ENCODE measurements around the gene ALDH18A1.

Gene ALDH18A1

DNA sequence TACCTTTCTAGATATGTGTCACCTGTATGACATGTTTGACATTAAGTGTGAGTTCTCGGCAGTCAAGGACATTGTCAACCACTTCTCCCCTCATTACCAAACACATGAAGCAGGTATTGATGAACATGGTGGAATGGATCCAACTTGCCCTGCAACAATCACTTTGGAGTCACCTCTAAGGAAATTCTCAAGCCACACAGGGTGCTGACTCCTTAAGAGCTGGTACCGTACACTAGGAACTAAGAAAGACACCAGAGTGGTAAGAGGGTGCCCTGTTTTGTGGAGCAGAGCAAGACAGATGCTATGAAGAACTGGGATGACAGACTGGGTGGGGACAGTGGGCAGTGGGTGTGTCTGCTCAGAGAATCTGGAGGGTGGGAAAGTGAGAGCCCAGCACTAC, 77.9 kb downstream of the ALDH18A1 start:
- DNase-seq (ENCODE audit: low spot score), result no peak

DNA sequence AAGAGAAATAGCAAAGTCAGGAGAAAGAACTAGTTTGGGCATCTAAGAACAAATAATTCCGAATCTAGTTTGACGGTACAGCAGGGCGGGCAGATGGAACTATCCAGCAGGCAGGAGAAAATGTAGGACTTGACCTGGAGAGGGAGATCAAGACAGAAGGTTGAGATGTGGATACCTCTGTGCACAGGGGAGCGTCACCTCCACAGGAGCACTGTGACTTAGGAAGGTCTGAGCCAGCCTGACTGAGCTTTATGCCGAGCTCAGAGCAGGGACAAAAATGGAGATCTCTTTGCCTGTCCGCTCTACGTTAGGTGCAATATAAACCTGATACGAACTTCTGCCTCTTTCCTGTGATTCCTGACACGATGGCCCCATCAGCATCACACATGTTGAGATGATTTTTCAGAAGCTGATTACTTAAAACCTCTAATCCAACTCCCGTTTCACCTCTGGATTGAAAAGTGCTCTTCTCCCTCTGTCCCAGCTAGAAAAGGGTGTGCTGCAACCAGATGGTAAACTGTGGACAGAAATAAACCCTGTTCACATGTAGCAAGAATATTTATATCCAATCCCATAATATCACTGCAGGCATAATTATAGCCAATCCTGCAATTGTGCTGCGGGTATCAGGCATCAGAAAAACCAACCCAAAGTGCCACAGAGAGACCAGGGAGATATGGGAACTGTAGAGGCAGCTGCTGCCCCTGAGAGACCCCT, 81.7 kb downstream of the ALDH18A1 start:
- no peak for DNase-seq (ENCODE audit: low spot score)

DNA sequence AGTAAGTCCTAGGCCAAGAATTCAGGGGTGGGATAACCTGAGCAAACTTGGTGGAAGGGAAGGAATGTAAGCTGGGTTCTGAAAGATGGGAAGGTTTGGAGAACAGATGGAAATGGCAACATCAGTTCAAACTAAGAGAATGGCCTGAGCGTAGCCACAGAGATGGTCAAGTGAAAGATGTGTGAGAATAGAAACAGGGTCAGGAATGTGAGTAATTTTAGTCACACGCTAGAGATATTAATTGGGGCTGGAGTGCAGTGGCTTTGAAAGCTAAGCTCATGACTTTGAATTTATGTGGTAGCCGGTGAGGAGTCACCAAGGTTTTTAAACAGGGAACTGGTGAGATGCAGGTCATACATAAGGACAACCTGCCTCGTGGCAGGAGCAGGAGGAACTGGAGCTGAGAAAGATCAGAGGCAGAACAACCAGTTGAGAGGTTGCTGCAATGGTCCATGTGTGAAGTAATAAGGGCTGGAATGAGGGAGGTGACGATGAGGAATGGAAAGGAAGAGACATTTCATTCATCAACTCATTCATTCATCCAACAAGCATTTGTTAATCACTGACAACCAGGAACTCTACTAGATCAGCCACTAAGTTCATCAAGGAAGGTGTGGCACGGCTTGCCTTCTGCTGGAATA, 82.4 kb downstream of the ALDH18A1 start:
- DNase-seq (ENCODE audit: low spot score), result no peak

DNA sequence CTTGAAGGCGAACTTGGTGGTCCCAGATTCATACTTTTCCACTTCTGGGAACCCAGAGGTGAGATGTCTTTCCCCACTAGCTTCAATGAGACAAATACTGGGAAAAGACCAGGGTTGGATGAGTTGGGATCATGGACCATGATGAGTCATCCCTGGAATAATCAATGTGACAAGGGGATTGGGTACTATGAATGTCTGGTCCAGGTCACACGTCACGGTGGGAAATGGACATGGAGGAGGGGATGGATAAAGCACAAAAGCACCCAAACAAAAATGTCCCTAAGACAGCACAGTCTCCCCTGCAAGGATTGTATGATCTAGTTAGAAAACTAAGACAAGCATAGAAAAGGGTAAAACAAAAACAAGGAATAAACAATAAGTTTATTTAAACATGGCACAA, 83.0 kb downstream of the ALDH18A1 start:
- DNase-seq (ENCODE audit: low spot score), result no peak

DNA sequence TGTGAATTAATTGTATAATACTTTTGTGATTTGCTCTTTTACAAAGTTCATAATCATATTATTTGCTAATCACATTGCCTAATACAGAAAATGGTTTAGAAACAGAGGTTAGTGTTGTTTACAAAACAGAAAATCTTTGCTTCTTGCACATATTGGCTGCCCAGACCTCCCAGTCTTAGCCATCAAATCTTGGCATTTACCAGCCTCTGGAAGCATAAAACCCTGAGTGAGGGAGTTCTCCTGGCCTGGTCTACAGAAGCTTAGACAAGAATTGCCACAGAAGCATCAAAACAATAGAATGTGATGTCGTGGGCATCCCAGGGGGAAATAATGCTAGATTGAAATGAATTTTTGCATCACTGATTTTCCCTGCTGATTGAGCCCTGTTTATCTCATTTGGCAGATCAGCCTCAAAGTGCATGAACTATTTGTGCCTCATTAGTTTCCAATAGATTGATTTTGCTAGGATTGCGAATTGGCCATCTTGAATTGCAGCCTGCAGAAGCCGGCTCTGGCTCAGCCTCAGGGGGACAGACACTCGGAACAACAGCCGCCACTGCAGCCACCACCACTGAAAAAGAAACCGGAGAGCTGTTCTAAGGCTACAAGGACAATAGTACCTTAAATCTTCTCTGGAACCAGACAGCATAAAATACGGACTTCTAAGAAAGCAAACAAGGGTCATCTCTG, 84.2 kb downstream of the ALDH18A1 start:
- no peak for DNase-seq (ENCODE audit: low spot score)

DNA sequence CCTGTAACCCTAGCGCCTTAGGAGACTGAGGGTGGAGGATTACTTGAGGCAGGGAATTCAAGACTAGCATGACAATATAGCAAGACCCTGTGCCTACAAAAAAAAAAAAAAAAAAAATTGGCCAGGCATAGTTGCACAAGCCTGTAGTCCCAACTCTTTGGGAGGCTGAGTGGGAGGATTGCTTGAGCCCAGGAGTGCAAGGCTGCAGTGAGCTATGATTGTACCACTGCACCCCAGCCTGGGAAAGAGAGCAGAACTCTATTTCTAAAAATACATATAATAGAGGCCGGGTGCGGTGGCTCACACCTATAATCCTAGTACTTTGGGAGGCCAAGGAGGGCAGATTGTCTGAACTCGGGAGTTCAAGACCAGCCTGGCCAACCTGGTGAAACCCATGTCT, 85.1 kb downstream of the ALDH18A1 start:
- DNase-seq (ENCODE audit: low spot score), result no peak

DNA sequence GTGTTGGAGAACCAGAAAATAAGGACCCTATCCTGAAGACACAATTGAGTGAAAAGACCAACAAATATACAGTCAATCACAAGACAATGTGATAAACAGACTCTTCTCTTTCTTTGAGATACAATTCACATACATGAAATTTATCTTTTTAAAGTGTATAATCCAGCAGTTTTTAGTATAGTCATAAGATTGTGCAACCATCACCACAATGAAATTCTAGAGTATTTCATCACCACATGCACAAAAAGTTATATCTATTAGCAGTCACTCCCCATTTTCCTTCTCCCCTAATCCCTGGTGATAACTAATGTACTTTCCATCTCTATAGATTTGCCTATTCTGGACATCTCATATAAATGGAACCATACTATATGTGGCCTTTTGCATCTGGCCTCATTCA, 87.1 kb downstream of the ALDH18A1 start:
- DNase-seq (ENCODE audit: low spot score), result no peak

DNA sequence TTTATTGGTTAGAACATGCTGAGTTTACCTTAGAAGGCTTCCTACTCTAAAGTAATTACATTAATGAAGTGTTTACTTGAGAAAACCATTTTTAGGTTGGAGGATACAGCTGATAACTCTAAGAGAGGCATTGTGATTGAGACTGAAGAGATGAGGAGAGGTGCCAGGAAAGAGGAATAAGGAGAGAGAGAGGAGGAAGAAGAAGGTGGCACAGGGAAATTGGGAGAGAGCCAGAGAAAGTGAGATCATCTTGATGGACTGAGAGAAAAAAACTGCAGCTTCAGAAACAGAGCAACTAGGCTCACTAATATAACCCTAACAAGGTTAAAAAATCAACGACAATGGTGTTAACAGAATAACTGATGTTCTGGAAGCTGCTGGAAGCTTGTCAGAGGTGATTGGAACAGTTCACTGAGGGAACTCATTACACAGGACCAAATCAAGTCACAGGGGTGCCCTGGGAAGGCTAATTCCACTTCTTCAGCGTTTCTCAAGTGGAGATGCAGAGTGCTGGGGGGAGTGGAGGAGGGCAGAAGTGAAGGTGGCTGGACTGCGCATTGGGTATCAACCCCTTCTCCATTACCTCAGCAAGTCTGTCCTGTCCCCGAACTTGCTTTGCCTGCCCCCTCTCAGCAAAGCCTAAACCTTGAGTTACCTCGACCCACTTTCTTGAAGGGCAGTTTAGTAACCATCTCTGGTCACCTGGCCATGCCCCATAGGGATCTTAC, 88.4 kb downstream of the ALDH18A1 start:
- DNase-seq (ENCODE audit: low spot score), result no peak

DNA sequence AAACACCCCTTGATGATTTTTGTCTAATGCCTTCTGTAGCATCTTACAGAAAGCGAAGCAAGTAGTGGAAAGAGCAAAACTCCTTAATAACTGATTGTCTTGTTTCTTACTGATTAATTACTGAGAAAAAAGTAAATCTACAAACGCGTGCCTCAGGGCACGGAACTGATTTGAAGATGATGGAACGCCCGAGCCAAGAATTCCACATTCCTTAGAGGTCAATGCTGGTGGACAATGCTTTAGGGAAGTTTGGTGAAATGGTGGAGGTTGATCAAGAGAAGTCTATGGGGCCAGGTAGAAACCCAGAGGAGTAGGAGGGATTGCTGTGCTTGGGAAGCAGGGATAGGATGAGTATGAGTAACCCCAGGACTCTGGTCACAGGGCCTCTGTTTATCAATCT, 90.4 kb downstream of the ALDH18A1 start:
- no peak for DNase-seq (ENCODE audit: low spot score)

DNA sequence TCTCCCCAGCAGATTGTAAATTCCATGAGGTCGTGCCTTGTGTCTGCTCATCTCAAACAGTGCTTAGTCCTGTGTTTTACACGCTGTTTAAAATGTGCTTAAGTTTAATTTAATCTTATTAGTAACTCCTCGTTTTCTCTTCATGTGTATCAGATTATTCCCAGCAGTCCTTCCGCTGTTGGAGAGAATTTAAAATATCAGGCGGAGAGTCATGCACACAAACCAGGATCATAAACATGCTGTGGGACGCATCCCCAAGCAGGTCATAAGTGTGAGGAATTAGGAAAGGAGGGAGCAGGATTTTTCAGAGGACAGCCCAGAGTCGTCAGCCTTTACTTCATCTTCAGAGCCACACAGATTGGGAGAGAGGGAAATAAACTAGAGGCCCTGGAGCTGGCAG, 91.2 kb downstream of the ALDH18A1 start:
- DNase-seq (ENCODE audit: low spot score), result no peak

DNA sequence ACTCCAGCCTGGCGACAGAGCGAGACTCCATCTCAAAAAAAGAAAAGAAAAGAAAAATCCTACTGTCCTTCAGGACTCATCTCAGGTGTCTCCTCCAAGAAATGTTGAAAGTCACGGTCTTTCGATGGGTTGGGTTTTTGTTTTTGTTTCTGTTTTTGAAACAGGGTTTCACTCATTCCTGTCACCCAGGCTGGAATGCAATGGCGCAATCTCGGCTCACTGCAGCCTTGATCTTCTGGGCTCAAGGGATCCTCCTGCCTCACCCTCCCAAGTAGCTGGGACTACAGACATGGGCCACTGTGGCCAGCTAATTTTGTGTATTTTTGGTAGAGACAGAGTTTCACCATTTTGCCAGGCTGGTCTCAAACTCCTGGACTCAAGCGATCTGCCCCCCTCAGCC, 92.2 kb downstream of the ALDH18A1 start:
- DNase-seq (ENCODE audit: low spot score), result no peak

DNA sequence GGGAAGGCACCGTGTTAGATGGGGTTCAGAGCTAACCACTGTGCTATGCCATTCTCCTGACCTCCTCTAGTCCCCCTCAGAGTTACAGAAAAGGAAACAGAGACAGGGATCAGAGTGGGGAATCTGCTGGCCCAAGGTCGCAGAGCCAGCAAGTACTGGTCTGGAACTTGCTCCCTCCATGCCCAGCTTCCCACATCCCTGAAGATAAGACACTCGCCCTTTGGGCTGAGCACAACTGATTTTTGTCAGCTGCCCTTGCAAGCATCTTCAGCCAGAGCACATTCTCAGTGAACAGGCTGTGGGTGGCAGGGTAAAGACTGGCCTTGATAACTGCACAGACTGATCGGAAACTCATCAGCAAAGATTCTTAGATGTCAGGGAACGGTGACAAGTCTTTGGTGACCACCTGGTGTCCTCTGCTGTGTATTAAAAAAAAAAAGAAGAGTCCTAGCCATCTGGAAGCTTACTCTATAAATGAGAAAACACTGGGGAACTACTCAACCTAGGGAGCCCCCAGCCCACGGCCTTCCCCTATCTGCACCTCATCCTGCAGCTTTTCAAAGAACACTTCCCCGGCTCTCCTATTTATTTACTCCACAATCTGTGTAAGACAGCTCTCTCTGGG, 94.1 kb downstream of the ALDH18A1 start:
- no peak for DNase-seq (ENCODE audit: low spot score)

DNA sequence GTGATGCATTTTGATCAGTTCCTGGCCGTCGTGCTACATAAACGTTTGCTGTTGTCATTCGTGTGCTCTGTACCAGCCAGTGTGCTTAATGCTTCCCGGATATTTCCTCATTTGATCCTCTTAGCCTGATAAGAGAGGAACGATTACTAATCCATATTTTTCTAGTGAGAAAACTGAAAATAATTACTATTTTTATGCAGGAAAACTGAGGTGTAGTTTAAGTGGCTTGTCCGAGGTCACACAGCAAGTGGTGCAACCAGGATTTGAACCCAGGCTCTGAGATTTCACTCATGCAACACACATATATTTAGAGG, 94.7 kb downstream of the ALDH18A1 start:
- DNase-seq (ENCODE audit: low spot score), result no peak

DNA sequence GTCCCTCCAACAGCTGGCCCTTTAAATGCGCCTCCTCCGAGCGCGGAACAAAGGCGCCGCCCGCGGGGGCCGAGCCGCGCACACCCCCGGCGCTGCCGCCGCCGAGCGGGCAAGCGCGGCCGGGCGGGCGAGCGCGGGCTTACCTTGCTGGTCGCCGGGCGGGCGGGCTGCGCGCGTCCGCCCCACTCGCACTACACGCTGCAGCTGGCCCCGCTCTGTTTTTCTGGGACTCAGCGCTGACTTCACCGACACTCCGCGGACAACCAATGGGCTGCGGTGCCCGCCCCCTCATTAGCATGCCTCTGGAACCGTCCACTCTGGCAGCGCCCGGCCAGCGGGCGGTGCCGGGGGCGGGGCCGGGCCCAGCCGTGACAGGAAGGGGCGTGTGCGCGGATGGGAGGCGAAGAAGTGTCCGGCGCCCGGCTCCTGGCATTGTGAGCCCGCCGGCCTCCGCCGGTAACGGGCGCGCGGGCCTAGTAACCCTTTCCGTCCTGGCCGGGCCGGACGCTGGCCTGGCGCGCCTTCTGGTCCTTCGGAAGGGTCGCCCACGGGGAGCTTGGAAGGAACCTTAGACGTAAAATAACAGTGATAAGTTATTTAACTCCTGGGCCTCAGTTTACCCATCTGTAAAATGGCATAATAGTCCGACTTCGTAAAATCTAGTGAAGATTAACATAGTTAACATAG, 95.2 kb downstream of the ALDH18A1 start, which contains the start of gene SORBS1:
Gene SORBS1 (minus strand): TSS at position 195 of the 687 bp plus-strand sequence. CDS start 120,236 bp downstream, outside the sequence.
- peak; percentile 97 for DNase-seq (ENCODE audit: low spot score)

DNA sequence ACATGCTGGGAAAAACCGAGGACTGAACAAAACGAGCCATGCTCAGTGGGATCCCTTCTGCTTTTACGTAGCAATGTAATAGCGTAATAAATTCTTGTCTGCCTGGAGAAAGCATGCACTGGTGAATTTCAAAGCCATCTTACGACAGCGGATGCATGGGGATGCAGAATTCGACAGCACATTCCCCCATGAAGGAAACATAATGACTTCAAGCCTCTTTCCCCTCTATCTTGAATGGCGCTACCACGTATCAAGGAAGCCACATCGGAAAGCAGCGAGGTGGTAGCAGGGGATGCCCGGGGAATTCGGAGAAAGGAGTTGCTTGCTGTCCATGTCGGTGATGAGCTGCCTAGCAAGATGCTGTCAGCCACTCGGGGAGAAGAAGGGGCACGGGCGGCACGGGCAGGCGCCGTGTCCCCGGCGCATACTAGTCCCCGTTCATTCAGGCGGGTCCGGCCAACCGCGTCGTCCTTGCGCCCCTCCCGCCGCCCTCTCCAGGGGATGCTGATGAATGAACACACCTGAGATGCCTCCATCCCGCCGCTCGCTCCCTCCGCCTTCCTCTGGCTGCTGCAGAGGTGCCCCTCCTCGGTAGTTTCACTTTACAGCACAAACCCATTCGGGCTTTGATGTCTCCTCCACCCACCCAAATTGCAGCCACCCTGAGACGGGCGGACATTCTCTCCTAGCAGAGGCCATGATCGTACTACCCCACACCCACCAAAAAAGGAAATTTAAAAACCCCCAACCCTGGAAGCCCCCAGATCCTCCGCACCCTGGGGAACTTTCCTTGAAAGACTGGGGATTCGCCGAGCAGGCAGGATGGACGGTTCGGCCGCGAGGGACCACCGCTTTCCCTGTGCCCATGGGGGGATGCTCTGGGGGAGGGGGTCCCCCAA, 96.0 kb downstream of the ALDH18A1 start:
- peak; percentile 64 for DNase-seq (ENCODE audit: low spot score)

DNA sequence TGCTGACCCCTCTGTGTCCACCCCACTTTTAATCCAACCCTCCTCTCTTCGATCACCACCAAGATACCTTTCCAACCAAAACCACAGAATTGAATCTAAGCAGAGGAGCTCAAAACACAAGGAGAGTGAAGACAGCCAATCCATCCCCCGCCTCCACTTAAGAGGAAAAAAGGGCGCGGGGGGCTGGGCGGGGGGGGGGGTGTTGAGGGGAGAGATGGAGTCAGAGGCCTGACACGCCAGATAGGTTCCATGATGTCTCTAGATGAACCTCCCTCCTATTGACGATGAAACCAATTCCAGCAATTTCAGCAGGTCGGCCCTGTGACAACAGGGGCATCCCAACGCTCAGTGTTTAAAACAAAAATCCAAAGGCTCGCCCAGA, 96.6 kb downstream of the ALDH18A1 start:
- no peak for DNase-seq (ENCODE audit: low spot score)

DNA sequence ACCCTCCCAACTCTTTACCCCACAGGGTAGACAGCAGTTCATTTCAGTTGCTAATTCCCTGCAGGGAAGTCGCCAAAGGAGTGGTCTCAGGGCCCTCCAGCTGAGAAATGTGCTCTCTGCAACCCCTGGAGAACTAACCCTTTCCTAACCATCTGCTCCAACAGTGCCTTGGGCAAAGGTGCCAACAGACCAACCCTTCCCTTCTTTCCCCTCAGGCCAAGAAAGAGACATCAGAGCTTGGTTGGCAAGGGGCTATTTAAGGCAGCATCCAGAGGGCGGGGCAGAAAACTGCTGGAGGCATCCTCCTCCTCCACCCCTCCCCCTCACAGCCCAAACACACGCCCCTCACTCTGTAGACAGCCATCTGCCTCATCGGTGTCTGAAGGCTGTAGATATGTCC, 97.0 kb downstream of the ALDH18A1 start:
- no peak for DNase-seq (ENCODE audit: low spot score)

DNA sequence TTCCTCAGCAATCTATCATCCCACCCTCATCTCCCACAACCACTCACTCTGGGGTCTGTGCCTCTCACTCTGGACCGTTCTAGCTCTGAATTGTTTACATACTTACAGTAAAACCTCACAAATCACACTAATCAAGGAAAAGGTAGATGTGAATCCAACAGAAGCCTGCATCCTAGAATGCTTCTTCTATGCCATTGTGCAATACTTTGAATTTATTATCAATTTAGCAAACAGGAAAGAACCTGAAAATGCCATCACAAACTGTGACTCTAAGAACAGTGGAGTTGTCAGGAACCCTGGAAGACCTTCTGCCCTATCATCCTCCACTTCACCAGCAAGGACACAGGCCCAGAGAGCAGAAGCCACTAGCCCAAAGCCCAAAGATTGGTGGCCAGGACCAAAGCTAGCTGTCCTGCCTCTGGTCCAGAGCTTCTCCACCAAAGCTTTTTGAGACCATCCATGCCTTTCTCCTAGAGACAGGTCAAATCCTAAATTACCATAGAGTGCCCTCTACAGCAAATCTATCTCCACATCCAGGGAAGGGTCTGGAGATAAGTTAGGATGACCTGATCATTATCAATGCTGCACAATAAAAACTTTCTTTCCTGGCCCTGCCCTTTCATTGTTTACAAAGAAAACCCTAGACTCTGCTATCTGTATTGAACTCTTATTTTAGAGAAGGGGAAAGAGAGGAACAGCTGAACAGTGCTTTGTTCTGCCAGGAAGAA, 97.8 kb downstream of the ALDH18A1 start:
- DNase-seq (ENCODE audit: low spot score), result no peak

DNA sequence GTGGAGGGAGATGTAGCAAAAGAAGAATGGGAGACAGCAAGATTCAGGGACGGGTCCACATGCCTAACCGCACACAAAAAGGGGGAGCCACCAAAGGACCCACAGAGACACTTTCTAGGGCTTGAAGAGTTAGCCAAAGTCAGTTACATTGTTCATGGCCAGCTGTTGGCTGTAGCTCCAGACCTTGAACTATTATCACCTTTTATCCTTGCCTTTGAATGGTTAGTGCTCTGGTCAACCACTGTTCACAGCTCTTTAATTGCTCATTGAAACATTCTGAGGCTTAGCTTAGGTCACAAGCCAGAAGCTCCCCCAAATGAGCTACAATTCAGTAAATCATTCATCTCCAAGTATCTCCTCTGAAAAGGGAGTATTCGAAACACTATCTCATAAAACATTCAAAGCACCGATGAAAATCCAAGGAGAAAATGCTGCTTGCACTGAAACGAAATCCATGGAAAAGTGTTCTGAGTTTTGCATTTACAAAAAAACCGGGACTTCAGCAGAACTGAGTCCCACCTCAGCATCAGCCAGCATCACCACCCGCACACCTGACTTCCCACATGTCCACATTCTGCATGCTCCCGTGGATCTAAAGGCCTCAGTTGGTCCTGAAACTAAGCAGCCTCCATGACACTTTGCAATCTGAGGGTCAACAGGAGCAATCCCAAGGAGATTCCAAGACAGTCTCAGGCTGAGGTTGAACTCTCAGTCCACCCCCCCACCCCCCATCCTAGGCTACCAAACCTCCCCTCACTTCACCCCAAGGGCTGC, 99.3 kb downstream of the ALDH18A1 start:
- DNase-seq (ENCODE audit: low spot score), result no peak
